HG03175 (cell line): ENCODE data around the gene EDAR.

Source experiments
- ATAC-seq: cut with Tn5 transposase; IDR thresholded peaks from one replicate; pipeline ENCODE4 v1.9.1; 2021; ENCODE audit warnings: mild to moderate bottlenecking, moderate library complexity; ENCODE audit not compliant: unreplicated experiment

The EDAR gene

GRCh38 chr2:108870069-108870644, 118.9 kb downstream of the EDAR start:
- ATAC-seq, result no peak

GRCh38 chr2:108869542-108869941, 119.5 kb downstream of the EDAR start:
- no peak for ATAC-seq

DNA sequence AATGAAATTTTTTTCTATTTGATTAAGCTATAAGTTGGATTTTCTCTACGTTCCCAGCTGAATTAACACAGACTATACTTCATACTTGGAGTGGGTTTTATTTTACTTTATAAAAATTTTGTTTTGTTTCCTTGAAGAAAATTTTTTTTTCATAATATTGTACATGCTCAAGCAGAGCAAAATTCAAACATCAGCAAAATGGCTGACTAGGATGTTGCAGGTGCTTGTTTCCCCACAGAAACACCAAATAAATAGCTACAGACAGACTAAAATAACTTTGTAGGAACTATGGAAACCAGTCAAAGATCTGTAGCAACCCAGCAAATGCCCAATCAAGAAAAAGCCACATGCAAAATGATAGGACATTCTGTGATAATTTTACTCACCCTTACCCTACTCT, 120.1 kb downstream of the EDAR start:
- ATAC-seq, result no peak

GRCh38 chr2:108866041-108866440, 123.0 kb downstream of the EDAR start:
- ATAC-seq, result no peak

GRCh38 chr2:108858894-108859293, 130.1 kb downstream of the EDAR start:
- ATAC-seq, result no peak

- no peak for ATAC-seq
Observed at GRCh38 chr2:108855194-108855593, 133.8 kb downstream of the EDAR start.

DNA sequence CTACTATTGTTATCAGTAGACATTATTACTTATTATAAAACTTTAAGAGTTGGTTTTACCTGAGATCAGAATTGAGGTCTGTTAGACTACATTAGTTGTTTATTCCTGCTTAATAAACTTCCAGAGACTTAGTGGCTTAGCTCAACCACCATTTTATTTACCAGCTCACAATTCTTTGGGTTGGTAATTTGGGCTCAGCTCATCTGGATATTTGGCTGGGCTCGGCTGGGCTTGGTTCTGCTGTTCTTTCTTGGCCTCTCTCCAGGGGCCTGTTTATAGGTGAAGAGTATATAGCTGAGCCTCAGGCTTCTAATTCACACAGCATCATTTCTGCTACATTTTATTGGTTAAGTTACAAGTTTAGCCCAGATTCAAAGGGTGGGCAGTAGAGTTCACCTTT, 134.5 kb downstream of the EDAR start:
- ATAC-seq, result no peak

DNA sequence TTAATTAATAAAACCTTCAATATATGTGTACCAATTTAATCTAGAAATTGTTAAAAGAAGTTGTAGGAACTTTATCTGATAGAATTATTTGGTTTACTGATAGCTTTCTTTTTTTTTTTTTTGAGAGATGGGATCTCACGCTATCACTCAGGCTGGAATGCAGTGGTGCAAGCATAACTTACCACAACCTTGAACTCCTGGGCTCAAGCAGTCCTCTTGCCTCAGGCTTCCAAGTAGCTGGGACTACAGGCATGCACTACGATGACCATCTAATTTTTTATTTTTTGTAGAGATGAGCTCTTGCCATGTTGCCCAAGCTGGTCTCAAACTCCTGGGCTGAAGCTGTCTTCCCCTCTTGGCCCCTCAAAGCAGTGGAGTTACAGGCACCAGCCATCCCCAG, 135.6 kb downstream of the EDAR start:
- no peak for ATAC-seq

DNA sequence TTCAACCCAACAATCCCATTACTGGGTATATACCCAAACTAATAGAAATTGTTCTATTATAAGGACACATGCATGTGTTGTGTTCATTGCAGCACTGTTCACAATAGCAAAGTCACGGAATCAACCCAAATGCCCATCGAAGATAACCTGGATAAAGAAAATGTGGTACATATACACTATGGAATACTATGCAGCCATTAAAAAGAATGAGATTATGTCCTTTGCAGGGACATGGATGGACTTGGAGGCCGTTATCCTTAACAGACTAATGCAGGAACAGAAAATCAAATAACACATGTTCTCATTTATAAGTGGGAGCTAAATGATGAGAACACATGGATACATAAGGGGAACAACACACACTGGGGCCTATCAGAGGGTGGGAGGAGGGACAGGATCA, 136.6 kb downstream of the EDAR start:
- no peak for ATAC-seq

- no peak for ATAC-seq
Observed at GRCh38 chr2:108847000-108847399, 142.0 kb downstream of the EDAR start.

- no peak for ATAC-seq
Observed at GRCh38 chr2:108845923-108846322, 143.1 kb downstream of the EDAR start.
